Ishikawa (cell line): Measurements from ENCODE around the gene HJURP.

ENCODE experiments used
- CEBPB ChIP-seq: IDR thresholded peaks from 2 replicates; pipeline ENCODE4 v1.6.1; 2012
- CREB1 ChIP-seq: IDR thresholded peaks from 2 replicates; pipeline ENCODE4 v1.6.1; 2012; ENCODE audit warnings: low read depth
- EGR1 ChIP-seq: IDR thresholded peaks from 2 replicates; pipeline ENCODE4 v1.6.1; 2012
- EP300 ChIP-seq: IDR thresholded peaks from 2 replicates; pipeline ENCODE4 v1.6.1; 2012; ENCODE audit warnings: borderline replicate concordance
- FOXM1 ChIP-seq: IDR thresholded peaks from 2 replicates; pipeline ENCODE4 v1.6.1; 2012; ENCODE audit warnings: low read depth, borderline replicate concordance
- NFIC ChIP-seq: IDR thresholded peaks from 2 replicates; pipeline ENCODE4 v1.6.1; 2012
- RAD21 ChIP-seq: IDR thresholded peaks from 2 replicates; pipeline ENCODE4 v1.6.1; 2012; ENCODE audit warnings: low read depth
- REST ChIP-seq: IDR thresholded peaks from 2 replicates; pipeline ENCODE4 v1.6.1; 2012; ENCODE audit warnings: low read depth, mild to moderate bottlenecking
- TAF1 ChIP-seq: IDR thresholded peaks from 2 replicates; pipeline ENCODE4 v1.6.1; 2012; ENCODE audit warnings: low read depth, mild to moderate bottlenecking
- TCF12 ChIP-seq: IDR thresholded peaks from 2 replicates; pipeline ENCODE4 v1.6.1; 2012; ENCODE audit warnings: low read depth
- TEAD4 ChIP-seq: IDR thresholded peaks from 2 replicates; pipeline ENCODE4 v1.6.1; 2012
- USF1 ChIP-seq: IDR thresholded peaks from 2 replicates; pipeline ENCODE4 v1.6.1; 2012
- YY1 ChIP-seq: IDR thresholded peaks from 2 replicates; pipeline ENCODE4 v1.6.1; 2012; ENCODE audit warnings: low read depth
- ZBTB7A ChIP-seq: IDR thresholded peaks from 2 replicates; pipeline ENCODE4 v1.6.1; 2012; ENCODE audit warnings: low read depth
- TF ChIP-seq, protein P1 (sequence below): IDR thresholded peaks from 2 replicates; pipeline ENCODE4 v1.6.1; 2012

The HJURP gene

DNA sequence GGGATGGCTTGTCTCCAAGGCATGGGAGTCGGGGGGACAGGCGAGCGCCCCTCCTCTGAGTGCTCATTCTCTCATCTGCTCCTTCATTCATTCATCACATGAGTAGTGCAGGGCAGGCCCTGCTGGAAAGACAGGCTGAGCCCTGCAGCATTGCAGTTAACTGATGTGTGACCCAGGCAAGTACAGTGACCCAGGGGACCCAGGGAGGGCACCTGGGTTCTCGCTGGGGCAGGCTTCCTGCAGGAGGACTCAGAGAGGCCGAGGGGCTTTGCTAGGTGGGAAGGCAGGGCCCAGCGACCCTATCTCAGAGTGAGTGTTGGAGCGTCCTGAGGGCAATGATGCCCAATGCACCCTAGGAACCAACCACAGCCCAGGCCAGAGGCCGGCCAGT lies 30.6 kb downstream of the HJURP start:
- TF ChIP-seq ZBTB7A (no peak), CREB1 (no peak), CEBPB (no peak), USF1 (no peak), TCF12 (no peak), NFIC (no peak), YY1 (no peak), FOXM1 (no peak), REST (no peak), RAD21 (no peak), TEAD4 (no peak), EP300 (no peak), TAF1 (no peak), EGR1 (no peak)
- TF ChIP-seq, protein P1, sequence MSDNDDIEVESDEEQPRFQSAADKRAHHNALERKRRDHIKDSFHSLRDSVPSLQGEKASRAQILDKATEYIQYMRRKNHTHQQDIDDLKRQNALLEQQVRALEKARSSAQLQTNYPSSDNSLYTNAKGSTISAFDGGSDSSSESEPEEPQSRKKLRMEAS, result no peak

GRCh38 chr2:233822781-233823730 lies 31.3 kb downstream of the HJURP start:
- TF ChIP-seq USF1 (no peak), CEBPB (no peak), ZBTB7A (no peak), YY1 (no peak), EGR1 (no peak), TEAD4 (no peak), EP300 (no peak)
- TF ChIP-seq, protein P1, result no peak

DNA sequence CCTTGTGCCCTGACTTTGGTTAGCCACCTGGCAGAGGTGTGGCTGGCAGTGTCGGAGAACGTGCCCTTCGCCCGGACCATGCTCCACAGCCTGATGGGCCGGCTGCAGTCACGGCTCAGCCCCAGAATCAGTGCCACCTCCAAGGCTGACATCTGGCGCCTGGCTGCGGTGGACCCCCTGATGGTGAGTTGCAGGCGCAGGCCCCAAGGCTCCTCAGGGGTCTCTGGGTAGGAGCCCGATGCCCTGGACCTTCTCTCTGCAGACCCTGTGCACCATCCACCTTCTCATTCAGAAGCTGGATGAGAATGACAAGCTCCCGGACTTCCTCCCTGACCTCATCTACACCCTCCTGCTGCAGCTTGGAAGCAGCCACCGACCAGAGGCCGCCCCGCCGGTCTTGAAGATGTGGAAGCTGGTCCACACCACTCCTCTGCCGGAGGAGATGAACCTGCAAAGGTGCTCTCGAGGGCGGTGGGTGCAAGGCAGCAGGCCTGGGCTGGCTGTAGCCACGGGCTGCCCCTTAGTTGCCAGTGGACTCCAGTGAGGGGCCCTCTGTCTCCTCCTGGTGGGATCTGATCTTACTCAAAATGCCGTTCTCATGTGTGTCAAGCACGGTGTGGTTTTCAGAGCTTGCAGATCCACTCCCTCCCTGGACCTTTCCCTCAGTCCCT lies 32.1 kb downstream of the HJURP start:
- TF ChIP-seq, protein P1, result no peak

DNA sequence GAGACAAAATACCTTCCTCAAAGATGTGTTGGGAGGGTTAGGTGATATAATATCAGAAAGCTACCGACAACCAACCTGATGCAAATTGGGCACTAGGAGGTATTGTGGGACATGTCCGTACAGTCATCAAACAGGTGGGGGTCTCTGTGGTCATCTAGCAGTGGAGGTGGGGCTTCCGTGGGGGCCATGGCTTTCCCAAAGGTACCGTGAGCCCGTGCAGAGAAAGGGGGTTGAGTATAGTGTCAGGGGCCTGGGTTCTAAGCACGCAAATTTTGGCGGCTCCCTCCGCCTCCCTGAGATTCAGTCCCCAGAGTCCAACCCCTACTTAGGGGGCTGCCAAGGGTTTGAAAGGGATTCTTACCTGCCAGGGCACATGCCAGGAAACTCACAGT lies 32.6 kb downstream of the HJURP start:
- TF ChIP-seq CREB1, result no peak
- no peak for TF ChIP-seq TCF12
- TF ChIP-seq YY1, result no peak
- TF ChIP-seq EP300, result no peak
- TF ChIP-seq, protein P1, result no peak
- TF ChIP-seq EGR1, result no peak
- no peak for TF ChIP-seq REST
- TF ChIP-seq TAF1, result no peak
- TF ChIP-seq TEAD4, result no peak
- no peak for TF ChIP-seq FOXM1
- TF ChIP-seq NFIC, result no peak
- no peak for TF ChIP-seq RAD21
- no peak for TF ChIP-seq USF1
- TF ChIP-seq CEBPB, result no peak
- TF ChIP-seq ZBTB7A, result no peak

GRCh38 chr2:233821196-233821595 lies 33.1 kb downstream of the HJURP start:
- TF ChIP-seq REST (no peak), TEAD4 (no peak), TAF1 (no peak), EGR1 (no peak), NFIC (no peak), TCF12 (no peak), YY1 (no peak), CREB1 (no peak), FOXM1 (no peak), EP300 (no peak), RAD21 (no peak), CEBPB (no peak), USF1 (no peak), ZBTB7A (no peak)
- TF ChIP-seq, protein P1, result no peak
